Head of caudate nucleus (tissue), 42 donors: ENCODE measurements around the gene PHF1.
"Not testable (repeated sequence)": the region's sequence is repeated elsewhere in the genome, so short reads cannot be mapped to it uniquely, and the experiment has no call there.

Source experiments
- DNase-seq, 42 donors: peaks; one replicate each; pipeline versions ENCODE4 v3.0.0 to v3.0.0-alpha.2; 2020 to 2021; ENCODE audit warnings: mixed read lengths in 7 of 42
- intact Hi-C: fragments of 100-400 bp; cut with DNase I; formaldehyde crosslinking; loops from one replicate; pipeline ENCODE4 v1.15.0; 2022

PHF1 gene

GRCh38 chr6:33410711-33411631 is at the start of gene PHF1:
Gene PHF1, plus strand, starts transcription at chr6:33411014. Its CDS starts 1,250 bp downstream, at chr6:33412264.
- DNase-seq: peak in 24 of 42 donors; percentile 11 to 83 (median 58)
- intact Hi-C loops: loop anchor here (1.0 to 10.0 kb wide), 4 partner anchors 7 to 206 kb away; partner anchors contain the start of genes CUTA, HSD17B8, KIFC1 and RGL2

- intact Hi-C loops, DNase-seq: not testable (repeated sequence)
Observed at GRCh38 chr6:33363486-33363885, 47.3 kb upstream of the PHF1 start.

- intact Hi-C loops: not testable (repeated sequence)
Observed at GRCh38 chr6:33364475-33365205, 46.2 kb upstream of the PHF1 start.

GRCh38 chr6:33365206-33365971 is 45.4 kb upstream of the PHF1 start:
- DNase-seq, intact Hi-C loops: not testable (repeated sequence)

More at GRCh38 chr6:33364475-33365205, 46.2 kb upstream of the PHF1 start:
- DNase-seq: not testable (repeated sequence)

GRCh38 chr6:33367009-33367714 is 43.7 kb upstream of the PHF1 start:
- intact Hi-C loops: no loop called here

GRCh38 chr6:33367715-33368025 is 43.1 kb upstream of the PHF1 start:
- DNase-seq, intact Hi-C loops: not testable (repeated sequence)

More at GRCh38 chr6:33367009-33367714, 43.7 kb upstream of the PHF1 start:
- no peak for DNase-seq

- intact Hi-C loops, DNase-seq: not testable (repeated sequence)
Observed at GRCh38 chr6:33371901-33372300, 38.9 kb upstream of the PHF1 start.

- DNase-seq: no peak
- intact Hi-C loops: no loop called here
Observed at GRCh38 chr6:33372526-33373123, 38.2 kb upstream of the PHF1 start.

- intact Hi-C loops: no loop called here
- no peak for DNase-seq
Observed at GRCh38 chr6:33373960-33374910, 36.6 kb upstream of the PHF1 start.

- intact Hi-C loops: no loop called here
Observed at GRCh38 chr6:33375143-33375671, 35.6 kb upstream of the PHF1 start.

GRCh38 chr6:33377171-33377570 is 33.6 kb upstream of the PHF1 start:
- intact Hi-C loops: no loop called here

More at GRCh38 chr6:33375143-33375671, 35.6 kb upstream of the PHF1 start:
- peak in 22 of 42 donors; percentile 9 to 61 (median 31) for DNase-seq

GRCh38 chr6:33379184-33379583 is 31.6 kb upstream of the PHF1 start:
- intact Hi-C loops, DNase-seq: not testable (repeated sequence)

More at GRCh38 chr6:33377171-33377570, 33.6 kb upstream of the PHF1 start:
- DNase-seq: no peak

GRCh38 chr6:33380272-33380981 is 30.4 kb upstream of the PHF1 start:
- intact Hi-C loops: no loop called here
- no peak for DNase-seq

- intact Hi-C loops: no loop called here
- DNase-seq: no peak
Observed at GRCh38 chr6:33383427-33384185, 27.2 kb upstream of the PHF1 start.

GRCh38 chr6:33384581-33385020 is 26.2 kb upstream of the PHF1 start:
- intact Hi-C loops: no loop called here
- DNase-seq: peak in 1 of 42 donors; percentile 8
